Cardiac muscle cell (in vitro differentiated cells and primary cell): Measurements from ENCODE around the gene PWP1. TPM values are rescaled to one million over a fixed set of nuclear protein-coding genes. Genes with fewer than 3 reads are reported as not detected.
"Not testable (repeated sequence)": the region's sequence is repeated elsewhere in the genome, so short reads cannot be mapped to it uniquely, and the experiment has no call there.

Source experiments
- DNase-seq, 2 donors: peaks; one replicate each; pipeline versions ENCODE4 v3.0.0 to v3.0.0-alpha.2; 2010 to 2017; ENCODE audit warnings: low read depth in 1 of 2, low spot score in 1 of 2
- H3K27ac ChIP-seq: fragments of 200-600 bp; sonication (generic); 2 replicates; pipeline ENCODE4 v1.5.1; 2016
- H3K27me3 ChIP-seq: fragments of 200-600 bp; sonication (generic); 2 replicates; pipeline ENCODE4 v1.6.0; 2016; ENCODE audit warnings: control low read depth
- H3K36me3 ChIP-seq: fragments of 200-600 bp; sonication (generic); 2 replicates; pipeline ENCODE4 v1.5.1; 2016; ENCODE audit warnings: control low read depth
- H3K4me1 ChIP-seq: fragments of 200-600 bp; sonication (generic); 2 replicates; pipeline ENCODE4 v1.8.1; 2017; ENCODE audit warnings: low read depth, mild to moderate bottlenecking, mixed run types
- H3K4me3 ChIP-seq: fragments of 200-600 bp; sonication (generic); 2 replicates; pipeline ENCODE4 v1.5.1; 2016; ENCODE audit warnings: mild to moderate bottlenecking
- H3K9me3 ChIP-seq: fragments of 200-600 bp; sonication (generic); 2 replicates; pipeline ENCODE4 v1.5.1; 2017; ENCODE audit warnings: low read depth, mild to moderate bottlenecking, control low read depth
- CTCF ChIP-seq: IDR thresholded peaks from 2 replicates; pipeline ENCODE4 v1.5.1; 2012; ENCODE audit warnings: low read depth, mild to moderate bottlenecking, low read length
- polyA plus RNA-seq: library from polyadenylated mRNA; unstranded; fragments of >200 nt; fragmentation: Nextera tagmentation; extraction: Ambion mirVana; gene quantifications from 2 replicates; pipeline ENCODE4 v1.2.1, GENCODE V29; 2016
- total RNA-seq: library from RNA; depleted of rRNA; stranded (reverse); fragments of >200 nt; gene quantifications from 2 replicates; pipeline ENCODE4 v1.2.3, GENCODE V29; 2016

The PWP1 gene
- total and polyA plus RNA-seq, 2 experiments from 2014 or later: 55.9 to 123 TPM

GRCh38 chr12:107695772-107696171 is 10.2 kb downstream of the PWP1 start:
- H3K27me3 ChIP-seq, H3K27ac ChIP-seq, H3K4me3 ChIP-seq, H3K9me3 ChIP-seq, H3K4me1 ChIP-seq: not testable (repeated sequence)
- peak in 1 of 2 donors; percentile 6 for DNase-seq
- peaks cover 92% of the 10 kb centered on the region for H3K36me3 ChIP-seq
- TF ChIP-seq CTCF: peak; percentile 26

DNA sequence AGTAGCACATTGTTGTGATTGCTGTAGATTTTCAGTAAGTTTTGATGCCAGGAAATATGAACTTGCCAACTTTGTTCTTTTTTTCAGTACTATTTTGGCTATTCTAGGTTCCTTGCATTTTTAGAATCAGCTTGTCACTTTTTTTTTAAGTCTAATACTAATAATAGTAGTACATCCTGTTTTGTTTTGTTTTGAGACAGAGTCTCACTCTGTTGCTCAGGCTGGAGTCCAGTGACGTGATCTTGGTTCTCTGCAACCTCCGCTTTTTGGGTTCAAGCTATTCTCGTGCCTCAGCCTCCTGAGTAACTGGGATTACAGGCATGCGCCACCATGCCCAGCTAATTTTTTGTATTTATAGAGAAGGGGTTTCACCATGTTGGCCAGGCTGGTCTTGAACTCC is 16.5 kb downstream of the PWP1 start:
- H3K36me3 ChIP-seq: peaks cover 65% of the 10 kb centered on the region
- no peak overlapping the region for H3K27ac ChIP-seq
- no peak for TF ChIP-seq CTCF
- no peaks in the 10 kb centered on the region for H3K27me3 ChIP-seq
- H3K4me1 ChIP-seq: no peaks in the 10 kb centered on the region
- H3K4me3 ChIP-seq: no peak overlapping the region
- H3K9me3 ChIP-seq: no peaks in the 10 kb centered on the region
- DNase-seq: no peak

GRCh38 chr12:107704041-107704440 is 18.4 kb downstream of the PWP1 start:
- Histone ChIP-seq H3K27ac (no peak overlapping the region), H3K27me3 (no peaks in the 10 kb centered on the region), H3K4me3 (no peak overlapping the region), H3K9me3 (no peaks in the 10 kb centered on the region), H3K4me1 (no peaks in the 10 kb centered on the region), H3K36me3 (peaks cover 51% of the 10 kb centered on the region)
- no peak for DNase-seq
- TF ChIP-seq CTCF: no peak

GRCh38 chr12:107705522-107705921 is 19.9 kb downstream of the PWP1 start:
- not testable (repeated sequence) for H3K27ac ChIP-seq, H3K9me3 ChIP-seq

GRCh38 chr12:107715780-107716179 is 30.2 kb downstream of the PWP1 start:
- no peak for DNase-seq
- Histone ChIP-seq H3K4me1 (no peaks in the 10 kb centered on the region), H3K27ac (no peak overlapping the region), H3K9me3 (no peaks in the 10 kb centered on the region), H3K4me3 (no peak overlapping the region), H3K27me3 (no peaks in the 10 kb centered on the region), H3K36me3 (peaks cover 24% of the 10 kb centered on the region)
- TF ChIP-seq CTCF: no peak

More at GRCh38 chr12:107705522-107705921, 19.9 kb downstream of the PWP1 start:
- H3K36me3 ChIP-seq: peaks cover 52% of the 10 kb centered on the region
- not testable (repeated sequence) for H3K4me3 ChIP-seq, H3K4me1 ChIP-seq, DNase-seq, H3K27me3 ChIP-seq

DNA sequence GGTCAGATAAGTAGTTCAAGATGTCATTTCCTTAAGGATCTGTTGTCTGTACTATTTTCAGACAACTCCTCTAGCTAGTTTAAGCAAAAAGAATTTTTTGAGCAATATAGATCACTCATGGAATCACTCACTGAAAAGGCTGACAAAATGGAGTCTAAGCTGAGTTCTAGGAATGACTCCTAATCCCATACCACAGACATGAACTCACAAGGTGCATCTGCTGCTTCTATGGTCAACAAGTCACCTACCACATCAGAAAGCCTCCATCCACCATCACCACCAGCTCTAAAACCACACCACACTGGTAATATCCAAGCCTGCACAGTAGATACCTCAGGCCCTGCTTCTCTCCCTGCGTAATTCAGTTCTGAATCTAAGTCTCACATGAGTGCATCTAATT is 33.0 kb downstream of the PWP1 start:
- H3K4me3 ChIP-seq: no peak overlapping the region
- no peak overlapping the region for H3K27ac ChIP-seq
- no peak for DNase-seq
- H3K36me3 ChIP-seq: no peaks in the 10 kb centered on the region
- no peak for TF ChIP-seq CTCF
- H3K27me3 ChIP-seq: no peaks in the 10 kb centered on the region
- no peaks in the 10 kb centered on the region for H3K4me1 ChIP-seq
- H3K9me3 ChIP-seq: no peaks in the 10 kb centered on the region

DNA sequence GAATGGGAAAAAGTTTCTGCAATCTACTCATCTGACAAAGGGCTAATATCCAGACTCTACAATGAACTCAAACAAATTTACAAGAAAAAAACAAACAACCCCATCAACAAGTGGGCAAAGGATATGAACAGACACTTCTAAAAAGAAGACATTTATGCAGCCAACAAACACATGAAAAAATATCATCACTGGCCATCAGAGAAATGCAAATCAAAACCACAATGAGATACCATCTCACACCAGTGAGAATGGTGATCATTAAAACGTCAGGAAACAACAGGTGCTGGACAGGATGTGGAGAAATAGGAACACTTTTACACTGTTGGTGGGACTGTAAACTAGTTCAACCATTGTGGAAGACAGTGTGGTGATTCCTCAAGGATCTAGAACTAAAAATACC is 41.7 kb downstream of the PWP1 start:
- H3K36me3 ChIP-seq, H3K9me3 ChIP-seq, H3K4me1 ChIP-seq, H3K4me3 ChIP-seq, H3K27ac ChIP-seq, DNase-seq, H3K27me3 ChIP-seq: not testable (repeated sequence)

DNA sequence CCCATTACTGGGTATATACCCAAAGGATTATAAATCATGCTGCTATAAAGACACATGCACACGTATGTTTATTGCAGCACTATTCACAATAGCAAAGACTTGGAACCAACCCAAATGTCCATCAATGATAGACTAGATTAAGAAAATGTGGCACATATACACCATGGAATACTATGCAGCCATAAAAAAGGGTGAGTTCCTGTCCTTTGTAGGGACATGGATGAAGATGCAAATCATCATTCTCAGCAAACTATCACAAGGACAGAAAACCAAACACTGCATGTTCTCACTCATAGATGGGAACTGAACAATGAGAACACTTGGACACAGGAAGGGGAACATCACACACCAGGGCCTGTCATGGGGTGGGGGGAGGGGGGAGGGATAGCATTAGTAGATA is 42.1 kb downstream of the PWP1 start:
- not testable (repeated sequence) for H3K36me3 ChIP-seq, H3K27ac ChIP-seq, H3K27me3 ChIP-seq, H3K4me1 ChIP-seq, H3K4me3 ChIP-seq, H3K9me3 ChIP-seq, DNase-seq
